H1 (cell line): ENCODE measurements around the gene NXNL2. TPM values are rescaled to one million over a fixed set of nuclear protein-coding genes. Genes with fewer than 3 reads are reported as not detected.

ENCODE experiments used
- CTCF ChIA-PET: fragments of 300-600 bp; sonication (Branson Sonifier 250); formaldehyde crosslinking; loops from one replicate; lab custom pipeline; 2021; ENCODE audit not compliant: partially characterized antibody; lab: Charles Lee
- POLR2A ChIA-PET: fragments of 300-600 bp; sonication (Branson Sonifier 250); formaldehyde crosslinking; loops from one replicate; lab custom pipeline; 2021; ENCODE audit warnings: inconsistent platforms; ENCODE audit not compliant: partially characterized antibody; lab: Charles Lee
- DNase-seq, 2 experiments: peaks; one replicate each; pipeline versions ENCODE4 v3.0.0 to v3.0.0-alpha.2; 2010 to 2022; ENCODE audit warnings: low spot score in 2 of 2, low read depth in 1 of 2, mixed read lengths in 1 of 2
- FAIRE-seq: peaks from 2 replicates; lab custom pipeline; 2011; peaks lifted over from hg19 to GRCh38; lab: Jason Lieb, UNC
- H2AFZ ChIP-seq: 2 replicates; pipeline ENCODE4 v1.8.1; 2012; ENCODE audit warnings: low read length, inconsistent platforms
- H2AK5ac ChIP-seq: 2 replicates; pipeline ENCODE4 v1.6.1; 2013; ENCODE audit warnings: low read depth, low read length
- H2BK120ac ChIP-seq: replicated peaks from 2 replicates; pipeline ENCODE3; 2013; ENCODE audit warnings: low read depth, low read length, inconsistent platforms
- H2BK12ac ChIP-seq: 2 replicates; pipeline ENCODE4 v1.6.1; 2013; ENCODE audit warnings: low read depth, low read length
- H2BK15ac ChIP-seq: 2 replicates; pipeline ENCODE4 v1.6.1; 2013; ENCODE audit warnings: low read length
- H2BK20ac ChIP-seq: 2 replicates; pipeline ENCODE4 v1.6.1; 2013; ENCODE audit warnings: low read length
- H2BK5ac ChIP-seq: 2 replicates; pipeline ENCODE4 v1.6.1; 2013; ENCODE audit warnings: low read depth, low read length
- H3K14ac ChIP-seq: 2 replicates; pipeline ENCODE4 v1.6.1; 2013; ENCODE audit warnings: inconsistent platforms; ENCODE audit not compliant: insufficient read length
- H3K18ac ChIP-seq: 2 replicates; pipeline ENCODE4 v1.6.1; 2013; ENCODE audit warnings: low read length; ENCODE audit errors: extremely low read depth
- H3K23ac ChIP-seq: 2 replicates; pipeline ENCODE4 v1.6.1; 2013; ENCODE audit warnings: inconsistent platforms; ENCODE audit not compliant: insufficient read length
- H3K23me2 ChIP-seq: 2 replicates; pipeline ENCODE4 v1.6.1; 2013; ENCODE audit warnings: low read depth, low read length
- H3K27ac ChIP-seq: 2 replicates; pipeline ENCODE4 v1.6.1; 2011; ENCODE audit warnings: low read depth, low read length, inconsistent platforms
- H3K27me3 ChIP-seq, 4 experiments: replicated peaks in 1 of 4; 1 replicate in 1 of 4; 2 replicates in 3 of 4; pipeline versions ENCODE4 v1.6.1 to v1.8.1; 2011 to 2013; ENCODE audit warnings: low read length in 3 of 4, mild to moderate bottlenecking in 3 of 4, inconsistent platforms in 2 of 4, mixed read lengths in 2 of 4, moderate library complexity in 1 of 4; ENCODE audit not compliant: control insufficient read depth in 3 of 4, insufficient read depth in 3 of 4; ENCODE audit errors: extremely low read depth in 1 of 4
- H3K36me3 ChIP-seq, 4 experiments: 2 replicates each; pipeline versions ENCODE4 v1.6.1 to v1.8.1; 2011 to 2013; ENCODE audit warnings: mild to moderate bottlenecking in 4 of 4, low read length in 3 of 4, moderate library complexity in 2 of 4, control low read depth in 1 of 4, inconsistent platforms in 1 of 4; ENCODE audit not compliant: insufficient read depth in 4 of 4, control insufficient read depth in 2 of 4
- H3K4ac ChIP-seq: replicated peaks from 2 replicates; pipeline ENCODE3; 2013; ENCODE audit warnings: low read length, low read depth, mixed read lengths, inconsistent platforms; ENCODE audit not compliant: insufficient read length
- H3K4me1 ChIP-seq, 4 experiments: replicated peaks in 1 of 4; 1 replicate in 1 of 4; 2 replicates in 3 of 4; pipeline versions ENCODE4 v1.6.1 to v1.8.1; 2011 to 2013; ENCODE audit warnings: low read length in 3 of 4, inconsistent platforms in 2 of 4, mixed read lengths in 1 of 4; ENCODE audit not compliant: insufficient read depth in 4 of 4, control insufficient read depth in 3 of 4
- H3K4me2 ChIP-seq, 2 experiments: 2 replicates each; pipeline versions ENCODE4 v1.6.1 to v1.8.1; 2011 to 2013; ENCODE audit warnings: low read depth in 2 of 2, low read length in 2 of 2, control low read depth in 1 of 2, inconsistent platforms in 1 of 2, mild to moderate bottlenecking in 1 of 2; ENCODE audit not compliant: insufficient read depth in 1 of 2
- H3K4me3 ChIP-seq, 4 experiments: fragments of 200-600, 300-600 bp in 1 of 4; sonication (generic), shearing (Covaris generic), sonication (Bioruptor Twin) in 1 of 4; 2 replicates each; pipeline versions ENCODE4 v1.5.1 to v1.8.1; 2011 to 2016; ENCODE audit warnings: low read length in 4 of 4, low read depth in 3 of 4, control low read depth in 2 of 4, inconsistent platforms in 2 of 4, mild to moderate bottlenecking in 2 of 4, mixed read lengths in 1 of 4, moderate library complexity in 1 of 4; ENCODE audit not compliant: insufficient read depth in 2 of 4; ENCODE audit errors: extremely low read depth in 1 of 4
- H3K56ac ChIP-seq: replicated peaks from 2 replicates; pipeline ENCODE3; 2013; ENCODE audit warnings: low read depth, mild to moderate bottlenecking, mixed read lengths, low read length, inconsistent platforms; ENCODE audit not compliant: insufficient read length
- H3K79me1 ChIP-seq: 2 replicates; pipeline ENCODE4 v1.6.1; 2013; ENCODE audit warnings: low read depth, low read length, control low read depth
- H3K79me2 ChIP-seq, 2 experiments: 2 replicates each; pipeline versions ENCODE4 v1.6.1 to v1.8.1; 2012 to 2013; ENCODE audit warnings: low read length in 2 of 2, mild to moderate bottlenecking in 2 of 2, inconsistent platforms in 1 of 2; ENCODE audit not compliant: insufficient read depth in 2 of 2, control insufficient read depth in 1 of 2
- H3K9ac ChIP-seq, 4 experiments: replicated peaks in 1 of 4; 1 replicate in 1 of 4; 2 replicates in 3 of 4; pipeline versions ENCODE4 v1.6.1 to v1.8.1; 2011 to 2013; ENCODE audit warnings: low read depth in 3 of 4, low read length in 3 of 4, control low read depth in 2 of 4, mild to moderate bottlenecking in 2 of 4, moderate library complexity in 2 of 4, inconsistent platforms in 1 of 4; ENCODE audit errors: extremely low read depth in 1 of 4
- H3K9me3 ChIP-seq, 2 experiments: 2 replicates each; pipeline versions ENCODE4 v1.6.1 to v1.8.1; 2012 to 2013; ENCODE audit warnings: mild to moderate bottlenecking in 2 of 2, moderate library complexity in 2 of 2, control low read depth in 1 of 2, inconsistent platforms in 1 of 2, low read depth in 1 of 2, low read length in 1 of 2, mixed read lengths in 1 of 2; ENCODE audit not compliant: insufficient read depth in 2 of 2
- H4K20me1 ChIP-seq, 2 experiments: replicated peaks in 1 of 2; 2 replicates each; pipeline versions ENCODE3 to v1.8.1; 2011 to 2013; ENCODE audit warnings: inconsistent platforms in 2 of 2, low read length in 2 of 2, mild to moderate bottlenecking in 1 of 2; ENCODE audit not compliant: insufficient read depth in 2 of 2, control insufficient read depth in 1 of 2
- H4K5ac ChIP-seq: 2 replicates; pipeline ENCODE4 v1.6.1; 2013; ENCODE audit warnings: low read length, low read depth, mixed read lengths, inconsistent platforms; ENCODE audit not compliant: insufficient read length
- H4K8ac ChIP-seq: 2 replicates; pipeline ENCODE4 v1.8.0; 2013; ENCODE audit warnings: mild to moderate bottlenecking, moderate library complexity, low read length, inconsistent platforms; ENCODE audit not compliant: insufficient read depth; ENCODE audit errors: extremely low read depth
- H4K91ac ChIP-seq: replicated peaks from 2 replicates; pipeline ENCODE3; 2013; ENCODE audit warnings: low read length, mixed read lengths, inconsistent platforms; ENCODE audit not compliant: insufficient read length
- BCL11A ChIP-seq, 2 experiments: IDR thresholded peaks; one replicate each; pipeline ENCODE4 v1.6.1; 2011; ENCODE audit warnings: low read depth in 2 of 2, low read length in 2 of 2, mild to moderate bottlenecking in 2 of 2
- CBX8 ChIP-seq: fragments of 300-800, 300-1000 bp; sonication (generic); IDR thresholded peaks from 2 replicates; pipeline ENCODE4 v1.7.1; 2016; ENCODE audit warnings: low read depth, low read length, borderline replicate concordance
- CTBP2 ChIP-seq: IDR thresholded peaks from 2 replicates; pipeline ENCODE4 v1.7.0; 2011; ENCODE audit warnings: borderline replicate concordance, mild to moderate bottlenecking, moderate library complexity, mixed read lengths, low read length; ENCODE audit not compliant: insufficient read depth, insufficient read length
- KDM4A ChIP-seq: IDR thresholded peaks from one replicate; pipeline ENCODE4 v1.7.1; 2012; ENCODE audit warnings: low read depth, mild to moderate bottlenecking, moderate library complexity, low read length, inconsistent platforms; ENCODE audit not compliant: severe bottlenecking
- MAFK ChIP-seq: IDR thresholded peaks from 2 replicates; pipeline ENCODE4 v1.6.1; 2012; ENCODE audit warnings: low read depth, mild to moderate bottlenecking, improper control_type of control experiment, low read length
- POLR2AphosphoS5 ChIP-seq: IDR thresholded peaks from 2 replicates; pipeline ENCODE4 v1.6.1; 2011; ENCODE audit warnings: low read depth, low read length
- SAP30 ChIP-seq: fragments of 300-600 bp; sonication (generic); IDR thresholded peaks from 2 replicates; pipeline ENCODE4 v1.7.1; 2012; ENCODE audit warnings: low read length, moderate library complexity, mild to moderate bottlenecking, inconsistent platforms; ENCODE audit not compliant: insufficient read depth, insufficient replicate concordance
- SIN3A ChIP-seq, 2 experiments: IDR thresholded peaks in 1 of 2; conservative IDR thresholded peaks in 1 of 2; 2 replicates each; pipeline ENCODE4 v1.6.1; 2011 to 2012; ENCODE audit warnings: low read length in 2 of 2, improper control_type of control experiment in 1 of 2, low read depth in 1 of 2, mild to moderate bottlenecking in 1 of 2
- SIX5 ChIP-seq: IDR thresholded peaks from 2 replicates; pipeline ENCODE4 v1.6.1; 2011; ENCODE audit warnings: mild to moderate bottlenecking, low read depth, low read length
- SP4 ChIP-seq: IDR thresholded peaks from 2 replicates; pipeline ENCODE4 v1.6.1; 2012; ENCODE audit warnings: low read length, inconsistent platforms
- SRF ChIP-seq: IDR thresholded peaks from 2 replicates; pipeline ENCODE4 v1.6.1; 2011; ENCODE audit warnings: mild to moderate bottlenecking, low read depth, low read length, moderate library complexity
- TAF7 ChIP-seq: optimal IDR thresholded peaks from 2 replicates; pipeline ENCODE3; 2011; ENCODE audit warnings: low read depth, mild to moderate bottlenecking, inconsistent platforms, low read length, moderate library complexity, borderline replicate concordance
- TEAD4 ChIP-seq: IDR thresholded peaks from 2 replicates; pipeline ENCODE4 v1.6.1; 2012; ENCODE audit warnings: low read depth, low read length, inconsistent platforms, mixed read lengths
- ZNF274 ChIP-seq: IDR thresholded peaks from 2 replicates; pipeline ENCODE4 v1.7.0; 2012; ENCODE audit warnings: low read length, borderline replicate concordance; ENCODE audit errors: extremely low read depth
- WGBS, 2 experiments: shearing (Covaris generic) in 1 of 2; methylation state at CpG; one replicate each; pipeline versions ENCODE4 v1.1.6 to v1.1.7; 2013 to 2015; ENCODE audit warnings: low lambda C conversion rate in 2 of 2, mixed read lengths in 2 of 2, inconsistent platforms in 1 of 2, low coverage in 1 of 2, missing lambda C conversion rate in 1 of 2; ENCODE audit not compliant: insufficient replicate concordance in 2 of 2, insufficient coverage in 1 of 2, insufficient read length in 1 of 2; ENCODE audit errors: extremely low coverage in 1 of 2, missing lambda C conversion rate in 1 of 2; 5-methylcytosine and 5-hydroxymethylcytosine counted together
- polyA plus RNA-seq, 7 experiments: library from polyadenylated mRNA; depleted of rRNA in 3 of 7; stranded (reverse) in 5 of 7; unstranded in 2 of 7; fragments of >200 nt in 5 of 7; fragments of 200-250 nt in 2 of 7; gene quantifications; 1 replicate in 5 of 7; 2 replicates in 1 of 7; 4 replicates in 1 of 7; pipeline versions ENCODE4 v1.2.1 to v1.2.3, GENCODE V29; 2011 to 2013; ENCODE audit warnings: missing spikeins in 2 of 7, mixed read lengths in 2 of 7
- total RNA-seq: library from RNA; stranded (reverse); fragmentation: NEBNext Ultra II Directional; extraction: Animal tissue kit (Norgen Biotek cat#: 25700); gene quantifications from 2 replicates; pipeline ENCODE4 v1.2.1, GENCODE V29; 2021

Gene NXNL2
- total and polyA plus RNA-seq, 2 of the 8 experiments (the other 6 are each of a cell fraction or from before 2014, with no cell fraction given), result 1.9 to 2.6 TPM

DNA sequence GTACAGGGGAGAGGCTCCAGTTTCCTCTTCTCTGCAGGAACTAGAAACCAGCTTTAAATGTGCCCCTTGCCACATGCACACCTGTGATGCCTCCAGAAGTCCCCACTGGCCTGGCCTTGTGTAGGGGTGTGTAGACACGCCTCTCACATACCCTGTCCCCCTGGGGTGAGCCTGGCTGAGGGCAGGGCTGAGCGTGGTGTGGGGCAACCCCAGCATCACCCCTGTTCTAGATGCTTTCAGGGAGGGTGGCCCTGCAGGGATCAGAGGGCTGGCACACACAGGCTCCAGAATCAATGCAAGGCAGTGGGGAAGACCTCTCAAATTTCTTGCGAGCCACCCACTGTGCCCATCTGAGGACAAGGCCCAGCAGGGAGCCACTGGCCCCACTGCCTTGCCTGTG lies 54.7 kb downstream of the NXNL2 start:
- no peak overlapping the region for H4K91ac ChIP-seq
- H3K18ac ChIP-seq, result no peak overlapping the region
- no peaks in the 10 kb centered on the region; a peak in 1 of 7 replicates for H3K27me3 ChIP-seq
- no peak overlapping the region for H3K23ac ChIP-seq
- 0 out of 7 replicates have a peak, but pooled peaks cover 0 to 2% (median 0%) of the 10 kb centered on the region in 4 experiments for H3K4me1 ChIP-seq
- H3K4me3 ChIP-seq, result no peak overlapping the region
- H3K36me3 ChIP-seq, result no peaks in the 10 kb centered on the region
- H2BK15ac ChIP-seq, result no peak overlapping the region
- no peak overlapping the region for H2BK120ac ChIP-seq
- no peak overlapping the region for H3K9ac ChIP-seq
- H3K27ac ChIP-seq, result no peak overlapping the region
- H3K79me2 ChIP-seq, result no peaks in the 10 kb centered on the region
- H3K14ac ChIP-seq, result no peak overlapping the region
- H3K56ac ChIP-seq, result no peak overlapping the region
- H2BK20ac ChIP-seq, result no peak overlapping the region
- no peak overlapping the region for H4K5ac ChIP-seq
- no peak overlapping the region for H3K4ac ChIP-seq
- H2BK5ac ChIP-seq, result no peak overlapping the region
- no peaks in the 10 kb centered on the region for H3K9me3 ChIP-seq
- no peak for FAIRE-seq
- H3K23me2 ChIP-seq, result no peaks in the 10 kb centered on the region
- H4K8ac ChIP-seq, result no peak overlapping the region; the same call in 1 of the 2 replicates
- 85% methylated on average over 3 of the region's 3 CpGs; no CpG with 5 or more reads in 1 of the 2 experiments for WGBS, 2 experiments
- no peaks in the 10 kb centered on the region for H3K79me1 ChIP-seq
- H2AFZ ChIP-seq, result no peak overlapping the region
- H2AK5ac ChIP-seq, result no peak overlapping the region
- CTCF ChIA-PET, result interaction anchor here (0.9 to 2.5 kb wide), 8 partner anchors 10 to 638 kb away, joined by 3 to 21 read pairs (median 3); no protein-coding TSS in a partner anchor
- POLR2A ChIA-PET, result interaction anchor here (1.3 kb wide), 1 partner anchor 56 kb away, joined by 3 read pairs; no protein-coding TSS in a partner anchor
- no peak for DNase-seq
- H3K4me2 ChIP-seq, result no peak overlapping the region
- no peak overlapping the region for H2BK12ac ChIP-seq
- no peaks in the 10 kb centered on the region for H4K20me1 ChIP-seq
- TF ChIP-seq CTBP2 (no peak), KDM4A (no peak), TEAD4 (no peak), MAFK (no peak), BCL11A (IDR thresholded peaks at IDR 0.05; ENCODE audit: low read depth in 2 of 2, low read length in 2 of 2) (no peak), SIX5 (no peak), SAP30 (no peak), SP4 (no peak), SRF (no peak), POLR2AphosphoS5 (no peak), TAF7 (no peak), CBX8 (no peak), SIN3A (conservative IDR thresholded peaks at IDR 0.05 in 1 of 2, IDR thresholded peaks at IDR 0.05 in 1 of 2; ENCODE audit: low read depth in 1 of 2, low read length in 2 of 2) (no peak), ZNF274 (no peak)
